ENCODE results near the gene CLNK. TPM values are rescaled to one million over a fixed set of nuclear protein-coding genes. Genes with fewer than 3 reads are reported as not detected.

Gene CLNK
- total and polyA plus RNA-seq, 12 donors, result 0.15 to 0.62 TPM; not detected in 10

DNA sequence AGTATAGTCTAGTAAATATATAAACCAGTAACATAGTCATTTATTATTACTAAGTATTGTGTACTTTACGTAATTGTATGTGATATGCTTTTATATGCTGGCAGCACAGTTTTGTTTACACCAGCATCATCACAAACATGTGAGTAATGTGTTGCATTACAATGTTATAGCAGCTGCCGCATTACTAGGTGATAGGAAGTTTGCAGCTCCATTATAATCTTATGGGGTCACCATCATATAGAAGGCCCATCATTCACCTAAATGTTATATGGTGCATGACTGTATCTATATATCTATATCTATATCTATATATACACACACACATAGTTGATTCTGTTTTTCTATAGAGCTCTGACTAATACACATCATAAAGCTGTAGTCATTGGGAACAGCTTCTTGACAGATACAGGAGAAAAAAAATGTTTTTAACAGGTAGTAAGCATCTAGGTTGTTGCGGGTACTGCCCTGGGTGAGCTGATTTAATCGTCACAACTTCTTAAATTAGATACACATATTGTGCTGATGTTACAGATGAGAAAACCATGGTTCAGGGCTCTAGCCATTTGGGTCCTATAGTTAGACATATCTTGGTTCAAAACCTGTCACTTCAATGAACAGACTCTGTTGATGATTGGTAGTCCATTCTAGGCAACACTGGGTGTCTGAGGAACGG is 77.9 kb downstream of the CLNK start:
- TF ChIP-seq, protein P1, sequence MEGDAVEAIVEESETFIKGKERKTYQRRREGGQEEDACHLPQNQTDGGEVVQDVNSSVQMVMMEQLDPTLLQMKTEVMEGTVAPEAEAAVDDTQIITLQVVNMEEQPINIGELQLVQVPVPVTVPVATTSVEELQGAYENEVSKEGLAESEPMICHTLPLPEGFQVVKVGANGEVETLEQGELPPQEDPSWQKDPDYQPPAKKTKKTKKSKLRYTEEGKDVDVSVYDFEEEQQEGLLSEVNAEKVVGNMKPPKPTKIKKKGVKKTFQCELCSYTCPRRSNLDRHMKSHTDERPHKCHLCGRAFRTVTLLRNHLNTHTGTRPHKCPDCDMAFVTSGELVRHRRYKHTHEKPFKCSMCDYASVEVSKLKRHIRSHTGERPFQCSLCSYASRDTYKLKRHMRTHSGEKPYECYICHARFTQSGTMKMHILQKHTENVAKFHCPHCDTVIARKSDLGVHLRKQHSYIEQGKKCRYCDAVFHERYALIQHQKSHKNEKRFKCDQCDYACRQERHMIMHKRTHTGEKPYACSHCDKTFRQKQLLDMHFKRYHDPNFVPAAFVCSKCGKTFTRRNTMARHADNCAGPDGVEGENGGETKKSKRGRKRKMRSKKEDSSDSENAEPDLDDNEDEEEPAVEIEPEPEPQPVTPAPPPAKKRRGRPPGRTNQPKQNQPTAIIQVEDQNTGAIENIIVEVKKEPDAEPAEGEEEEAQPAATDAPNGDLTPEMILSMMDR (IDR thresholded peaks at IDR 0.05), result no peak
- Histone ChIP-seq H3K27me3 (no peaks in the 10 kb centered on the region), H3K4me3 (no peak overlapping the region), H3K4me1 (no peaks in the 10 kb centered on the region), H3K27ac (no peak overlapping the region), H3K36me3 (no peaks in the 10 kb centered on the region), H3K9me3 (no peaks in the 10 kb centered on the region)
- WGBS, 2 donors, result 74 to 77% methylated on average over 5 of the region's 5 CpGs
- DNase-seq, result no peak
- ATAC-seq, result no peak
- intact Hi-C loops (cut with DNase I), result loop anchor here in 1 of 10 donors (10.0 kb wide), 1 partner anchor 818 kb away; the partner anchor contains the start of gene HS3ST1

DNA sequence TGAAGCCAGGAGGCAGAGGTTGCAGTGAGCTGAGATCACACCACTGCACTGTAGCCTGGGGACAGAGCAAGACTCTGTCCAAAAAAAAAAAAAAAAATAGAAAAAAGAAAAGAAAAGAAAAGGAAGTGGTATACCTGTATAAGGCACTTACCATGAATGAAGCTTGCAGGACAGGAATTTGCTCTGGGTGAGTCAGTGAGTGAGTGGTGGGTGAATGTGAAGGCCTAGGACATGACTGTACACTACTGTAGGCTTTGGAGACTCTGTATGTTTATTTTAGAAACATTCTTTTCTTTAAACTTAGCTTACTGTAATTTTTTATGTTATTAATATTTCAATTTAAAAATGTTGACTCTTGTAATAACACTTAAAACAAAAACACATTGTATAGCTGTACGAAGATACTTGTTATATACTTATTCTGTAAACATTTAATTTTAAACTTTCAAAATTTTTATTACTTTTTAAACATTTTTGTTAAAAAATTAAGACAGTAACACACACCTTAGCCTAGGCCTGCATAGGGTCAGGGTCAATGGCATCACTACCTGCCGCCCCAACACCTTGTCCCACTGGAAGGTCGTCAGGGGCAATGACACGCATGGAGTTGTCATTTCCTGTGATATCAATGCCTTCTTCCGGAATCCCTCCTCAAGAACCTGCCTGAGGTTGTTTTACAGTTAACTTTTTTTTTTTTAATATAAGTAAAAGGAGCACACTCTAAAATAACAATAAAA is 78.7 kb downstream of the CLNK start:
- Histone ChIP-seq H3K27ac (no peak overlapping the region), H3K4me1 (no peaks in the 10 kb centered on the region), H3K36me3 (no peaks in the 10 kb centered on the region), H3K4me3 (no peak overlapping the region), H3K9me3 (no peaks in the 10 kb centered on the region), H3K27me3 (no peaks in the 10 kb centered on the region)
- intact Hi-C loops (cut with DNase I), result loop anchor here in 1 of 10 donors (10.0 kb wide), 1 partner anchor 819 kb away; the partner anchor contains the start of gene HS3ST1
- TF ChIP-seq, protein P1 (IDR thresholded peaks at IDR 0.05), result no peak
- DNase-seq, result no peak
- ATAC-seq, result no peak
- WGBS, 2 donors, result 76 to 81% methylated on average over 5 of the region's 5 CpGs

- intact Hi-C loops (cut with DNase I), result loop anchor here in 1 of 10 donors (10.0 kb wide), 1 partner anchor 820 kb away; the partner anchor contains the start of gene HS3ST1
- TF ChIP-seq, protein P1 (IDR thresholded peaks at IDR 0.05), result no peak
- no peak for DNase-seq
- 95 to 96% methylated on average over 10 of the region's 10 CpGs for WGBS, 2 donors
- no peak for ATAC-seq
- H3K4me3 ChIP-seq, result no peak overlapping the region
- no peak overlapping the region for H3K27ac ChIP-seq
- H3K27me3 ChIP-seq, result no peaks in the 10 kb centered on the region
- H3K4me1 ChIP-seq, result no peaks in the 10 kb centered on the region
- H3K9me3 ChIP-seq, result no peaks in the 10 kb centered on the region
- H3K36me3 ChIP-seq, result no peaks in the 10 kb centered on the region
These were observed 79.5 kb downstream of the CLNK start for GRCh38 chr4:10605031-10605430.

DNA sequence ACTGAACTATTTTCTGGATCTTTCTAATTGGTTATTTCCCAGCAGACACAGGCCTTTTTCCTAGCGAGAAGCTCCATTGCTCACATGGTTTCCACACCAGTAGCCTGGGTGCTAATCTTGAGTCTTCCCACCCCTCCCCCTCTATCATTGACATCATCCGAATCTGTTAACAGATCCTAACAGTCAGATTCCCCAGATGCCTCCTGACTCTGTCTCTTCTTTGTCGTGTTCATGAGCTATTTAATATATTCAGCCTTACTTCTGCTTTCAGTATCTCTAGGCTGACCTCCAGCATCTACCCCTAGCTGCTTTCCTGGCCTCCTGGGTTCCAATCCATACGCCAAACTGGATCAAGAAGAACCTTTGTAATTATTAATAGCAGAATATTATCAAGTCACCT is 85.0 kb downstream of the CLNK start:
- Histone ChIP-seq H3K4me3 (no peak overlapping the region), H3K36me3 (no peaks in the 10 kb centered on the region), H3K27me3 (peaks cover 0 to 8% (median 0%) of the 10 kb centered on the region in 7 donors), H3K27ac (no peak overlapping the region), H3K4me1 (no peaks in the 10 kb centered on the region), H3K9me3 (no peaks in the 10 kb centered on the region)
- no peak for DNase-seq
- WGBS, 2 donors, result 75 to 78% methylated on average over 4 of the region's 4 CpGs
- TF ChIP-seq, protein P1 (IDR thresholded peaks at IDR 0.05), result no peak
- no peak for ATAC-seq
- intact Hi-C loops (cut with DNase I), result no loop called here
